ENCODE data around the gene CAPN12.

Gene CAPN12

GRCh38 chr19:38682195-38682867 is 61.9 kb downstream of the CAPN12 start:
- TF ChIP-seq, protein P1, sequence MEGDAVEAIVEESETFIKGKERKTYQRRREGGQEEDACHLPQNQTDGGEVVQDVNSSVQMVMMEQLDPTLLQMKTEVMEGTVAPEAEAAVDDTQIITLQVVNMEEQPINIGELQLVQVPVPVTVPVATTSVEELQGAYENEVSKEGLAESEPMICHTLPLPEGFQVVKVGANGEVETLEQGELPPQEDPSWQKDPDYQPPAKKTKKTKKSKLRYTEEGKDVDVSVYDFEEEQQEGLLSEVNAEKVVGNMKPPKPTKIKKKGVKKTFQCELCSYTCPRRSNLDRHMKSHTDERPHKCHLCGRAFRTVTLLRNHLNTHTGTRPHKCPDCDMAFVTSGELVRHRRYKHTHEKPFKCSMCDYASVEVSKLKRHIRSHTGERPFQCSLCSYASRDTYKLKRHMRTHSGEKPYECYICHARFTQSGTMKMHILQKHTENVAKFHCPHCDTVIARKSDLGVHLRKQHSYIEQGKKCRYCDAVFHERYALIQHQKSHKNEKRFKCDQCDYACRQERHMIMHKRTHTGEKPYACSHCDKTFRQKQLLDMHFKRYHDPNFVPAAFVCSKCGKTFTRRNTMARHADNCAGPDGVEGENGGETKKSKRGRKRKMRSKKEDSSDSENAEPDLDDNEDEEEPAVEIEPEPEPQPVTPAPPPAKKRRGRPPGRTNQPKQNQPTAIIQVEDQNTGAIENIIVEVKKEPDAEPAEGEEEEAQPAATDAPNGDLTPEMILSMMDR (IDR thresholded peaks at IDR 0.05; ENCODE audit: insufficient read depth, low read depth, low read length, missing control alignments) = no peak

More at GRCh38 chr19:38682195-38682867, 61.9 kb downstream of the CAPN12 start:
- H3K4me3 ChIP-seq (ENCODE audit: low read depth, low read length) = no peak overlapping the region
- DNase-seq (ENCODE audit: low read depth) = no peak
